Measurements from ENCODE around the gene XPO5.

- TF ChIP-seq CTCF (IDR thresholded peaks at IDR 0.05) = no peak
- no peak for TF ChIP-seq POLR2A (IDR thresholded peaks at IDR 0.05)
These were observed 51.3 kb downstream of the XPO5 start for GRCh38 chr6:43524483-43524961.
